NCI-H146 treated with DMSO at 0.1 percent for 48 hours (cell line): ENCODE results near the gene TTC7B.

Experiments used
- DNase-seq: peaks from one replicate; lab custom pipeline; 2025; ENCODE audit not compliant: unreplicated experiment; lab: John Stamatoyannopoulos, UW

Gene TTC7B

GRCh38 chr14:90777358-90777757 is 38.9 kb downstream of the TTC7B start:
- DNase-seq, result no peak

GRCh38 chr14:90775441-90775840 is 40.8 kb downstream of the TTC7B start:
- no peak for DNase-seq

GRCh38 chr14:90774316-90774715 is 41.9 kb downstream of the TTC7B start:
- no peak for DNase-seq

GRCh38 chr14:90773705-90774104 is 42.5 kb downstream of the TTC7B start:
- no peak for DNase-seq

GRCh38 chr14:90773196-90773486 is 43.1 kb downstream of the TTC7B start:
- no peak for DNase-seq

GRCh38 chr14:90767899-90768298 is 48.3 kb downstream of the TTC7B start:
- DNase-seq, result no peak

GRCh38 chr14:90760591-90761316 is 55.5 kb downstream of the TTC7B start:
- peak; percentile 52 for DNase-seq

- no peak for DNase-seq
Measured at GRCh38 chr14:90760078-90760444, 56.2 kb downstream of the TTC7B start.

GRCh38 chr14:90759370-90760077 is 56.7 kb downstream of the TTC7B start:
- no peak for DNase-seq

- no peak for DNase-seq
Measured at GRCh38 chr14:90758959-90759358, 57.3 kb downstream of the TTC7B start.

GRCh38 chr14:90758028-90758889 is 58.0 kb downstream of the TTC7B start:
- peak; percentile 76 for DNase-seq

- peak; percentile 57 for DNase-seq
Measured at GRCh38 chr14:90757452-90757851, 58.8 kb downstream of the TTC7B start.

- peak; percentile 4 for DNase-seq
Measured at GRCh38 chr14:90756755-90757345, 59.4 kb downstream of the TTC7B start.

- DNase-seq, result no peak
Measured at GRCh38 chr14:90755661-90756304, 60.4 kb downstream of the TTC7B start.

- DNase-seq, result no peak
Measured at GRCh38 chr14:90753456-90754005, 62.7 kb downstream of the TTC7B start.

GRCh38 chr14:90750701-90751100 is 65.5 kb downstream of the TTC7B start:
- DNase-seq, result no peak

GRCh38 chr14:90750191-90750590 is 66.0 kb downstream of the TTC7B start:
- DNase-seq, result no peak

GRCh38 chr14:90747909-90748308 is 68.3 kb downstream of the TTC7B start:
- DNase-seq, result no peak

GRCh38 chr14:90743826-90744225 is 72.4 kb downstream of the TTC7B start:
- no peak for DNase-seq

- DNase-seq, result no peak
Measured at GRCh38 chr14:90743425-90743824, 72.8 kb downstream of the TTC7B start.

GRCh38 chr14:90742729-90743128 is 73.5 kb downstream of the TTC7B start:
- no peak for DNase-seq
